ENCODE measurements around the gene KLF15. TPM values are rescaled to one million over a fixed set of nuclear protein-coding genes. Genes with fewer than 3 reads are reported as not detected.

The KLF15 gene
- total and polyA plus RNA-seq, 9 donors, result 13.4 to 83.3 (median 40.0) TPM

DNA sequence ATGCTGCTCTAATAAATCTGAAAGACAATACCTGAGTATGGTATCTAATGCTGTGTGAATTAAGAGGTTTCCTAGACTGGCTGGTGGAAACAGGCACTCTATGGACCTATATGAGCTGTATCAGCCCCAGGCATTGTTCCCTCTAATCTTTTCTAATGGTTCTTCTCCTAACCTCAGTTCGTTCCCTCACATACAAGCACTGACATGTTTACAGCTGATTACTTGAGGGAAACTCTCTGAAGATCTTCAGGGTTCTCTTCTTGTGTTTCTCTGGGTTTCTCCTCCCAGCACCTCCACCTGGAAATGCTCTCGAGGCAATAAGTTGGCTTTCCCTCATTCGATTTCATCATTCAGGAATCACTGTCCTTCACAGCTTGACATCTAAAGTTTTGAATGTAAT, 52.9 kb downstream of the KLF15 start:
- no peak for TF ChIP-seq EP300 (IDR thresholded peaks at IDR 0.05)
- TF ChIP-seq, protein P1, sequence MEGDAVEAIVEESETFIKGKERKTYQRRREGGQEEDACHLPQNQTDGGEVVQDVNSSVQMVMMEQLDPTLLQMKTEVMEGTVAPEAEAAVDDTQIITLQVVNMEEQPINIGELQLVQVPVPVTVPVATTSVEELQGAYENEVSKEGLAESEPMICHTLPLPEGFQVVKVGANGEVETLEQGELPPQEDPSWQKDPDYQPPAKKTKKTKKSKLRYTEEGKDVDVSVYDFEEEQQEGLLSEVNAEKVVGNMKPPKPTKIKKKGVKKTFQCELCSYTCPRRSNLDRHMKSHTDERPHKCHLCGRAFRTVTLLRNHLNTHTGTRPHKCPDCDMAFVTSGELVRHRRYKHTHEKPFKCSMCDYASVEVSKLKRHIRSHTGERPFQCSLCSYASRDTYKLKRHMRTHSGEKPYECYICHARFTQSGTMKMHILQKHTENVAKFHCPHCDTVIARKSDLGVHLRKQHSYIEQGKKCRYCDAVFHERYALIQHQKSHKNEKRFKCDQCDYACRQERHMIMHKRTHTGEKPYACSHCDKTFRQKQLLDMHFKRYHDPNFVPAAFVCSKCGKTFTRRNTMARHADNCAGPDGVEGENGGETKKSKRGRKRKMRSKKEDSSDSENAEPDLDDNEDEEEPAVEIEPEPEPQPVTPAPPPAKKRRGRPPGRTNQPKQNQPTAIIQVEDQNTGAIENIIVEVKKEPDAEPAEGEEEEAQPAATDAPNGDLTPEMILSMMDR (IDR thresholded peaks at IDR 0.05), result no peak
- TF ChIP-seq POLR2A (IDR thresholded peaks at IDR 0.05), result no peak
- no peaks in the 10 kb centered on the region for H3K36me3 ChIP-seq
- 89 to 96% (median 92%) methylated on average over 3 of the region's 3 CpGs for WGBS, 3 donors
- H3K4me1 ChIP-seq (ENCODE audit: insufficient read depth), result peaks cover 5% of the 10 kb centered on the region
- no peaks in the 10 kb centered on the region for H3K27me3 ChIP-seq
- no peaks in the 10 kb centered on the region for H3K9me3 ChIP-seq
- no peak overlapping the region for H3K27ac ChIP-seq
- no peak for DNase-seq
- no peak overlapping the region for H3K4me3 ChIP-seq
- intact Hi-C loops (cut with DNase I), result no loop called here

DNA sequence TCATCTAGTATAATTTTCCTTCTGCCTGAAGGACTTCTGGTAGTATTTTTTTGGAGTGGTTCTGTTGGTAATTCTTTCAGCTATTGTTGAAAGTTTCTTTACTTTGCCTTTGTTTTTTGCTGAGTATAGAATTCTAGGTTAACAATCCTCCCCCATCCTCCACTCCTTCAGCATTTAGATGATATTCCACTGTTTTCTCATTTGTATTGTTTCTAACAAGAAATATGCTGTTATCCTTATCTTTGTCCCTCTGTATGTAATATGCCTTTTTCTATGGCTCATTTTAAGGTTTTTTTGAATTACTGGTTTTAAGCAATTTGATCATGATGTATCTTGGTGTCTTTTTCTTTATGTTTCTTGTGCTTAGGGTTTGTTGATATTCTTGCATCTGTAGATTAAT, 53.9 kb downstream of the KLF15 start:
- Histone ChIP-seq H3K27me3 (no peaks in the 10 kb centered on the region), H3K9me3 (no peaks in the 10 kb centered on the region), H3K4me3 (no peak overlapping the region), H3K27ac (no peak overlapping the region), H3K4me1 (ENCODE audit: insufficient read depth) (peaks cover 5% of the 10 kb centered on the region), H3K36me3 (no peaks in the 10 kb centered on the region)
- TF ChIP-seq EP300 (IDR thresholded peaks at IDR 0.05) (no peak), POLR2A (IDR thresholded peaks at IDR 0.05) (no peak)
- TF ChIP-seq, protein P1 (IDR thresholded peaks at IDR 0.05), result no peak
- intact Hi-C loops (cut with DNase I), result no loop called here
- DNase-seq, result no peak

DNA sequence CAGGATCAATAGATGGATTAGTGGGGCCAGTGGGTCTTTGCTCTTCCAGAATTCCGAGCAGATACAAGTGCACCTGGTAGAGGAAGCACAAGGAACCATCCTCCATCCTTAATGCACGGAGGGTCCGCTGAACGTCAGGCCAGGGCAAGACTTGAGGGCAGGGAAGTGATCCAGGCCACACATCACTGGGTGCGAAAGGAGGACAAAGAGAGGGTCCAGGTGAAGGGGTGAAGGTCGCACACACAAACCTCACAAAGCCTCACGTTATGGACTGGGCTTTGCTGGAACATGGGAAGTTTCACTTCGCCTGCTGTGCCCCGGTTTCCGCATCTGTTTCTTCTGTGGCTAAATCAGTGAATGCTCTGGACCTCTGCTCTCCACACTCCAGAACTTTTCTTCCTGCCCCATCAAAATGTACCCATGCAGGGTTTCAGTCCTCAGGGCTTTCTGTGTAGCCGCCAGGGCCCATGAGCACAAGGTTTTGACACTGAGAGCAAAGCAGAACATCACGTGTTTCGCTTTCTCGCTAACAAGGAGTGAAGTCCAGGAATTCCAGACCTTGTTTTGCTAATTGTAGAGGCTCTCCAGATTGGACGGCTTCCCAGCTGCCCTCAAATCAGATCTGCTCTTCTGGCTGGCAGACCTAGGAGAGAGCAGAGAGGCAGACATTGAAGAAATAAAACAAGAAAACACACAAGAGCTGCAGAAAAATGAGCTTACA, 56.3 kb downstream of the KLF15 start:
- peak in 4 of 5 donors; percentile 51 to 77 (median 62) for DNase-seq
- Histone ChIP-seq H3K27ac (no peak overlapping the region), H3K9me3 (no peaks in the 10 kb centered on the region), H3K36me3 (no peaks in the 10 kb centered on the region), H3K4me1 (ENCODE audit: insufficient read depth) (peaks cover 5% of the 10 kb centered on the region), H3K27me3 (no peaks in the 10 kb centered on the region), H3K4me3 (no peak overlapping the region)
- 68 to 75% (median 74%) methylated on average over 15 of the region's 15 CpGs for WGBS, 3 donors
- intact Hi-C loops (cut with DNase I), result no loop called here
- TF ChIP-seq EP300 (IDR thresholded peaks at IDR 0.05) (no peak), POLR2A (IDR thresholded peaks at IDR 0.05) (no peak)
- TF ChIP-seq, protein P1 (IDR thresholded peaks at IDR 0.05), result no peak

DNA sequence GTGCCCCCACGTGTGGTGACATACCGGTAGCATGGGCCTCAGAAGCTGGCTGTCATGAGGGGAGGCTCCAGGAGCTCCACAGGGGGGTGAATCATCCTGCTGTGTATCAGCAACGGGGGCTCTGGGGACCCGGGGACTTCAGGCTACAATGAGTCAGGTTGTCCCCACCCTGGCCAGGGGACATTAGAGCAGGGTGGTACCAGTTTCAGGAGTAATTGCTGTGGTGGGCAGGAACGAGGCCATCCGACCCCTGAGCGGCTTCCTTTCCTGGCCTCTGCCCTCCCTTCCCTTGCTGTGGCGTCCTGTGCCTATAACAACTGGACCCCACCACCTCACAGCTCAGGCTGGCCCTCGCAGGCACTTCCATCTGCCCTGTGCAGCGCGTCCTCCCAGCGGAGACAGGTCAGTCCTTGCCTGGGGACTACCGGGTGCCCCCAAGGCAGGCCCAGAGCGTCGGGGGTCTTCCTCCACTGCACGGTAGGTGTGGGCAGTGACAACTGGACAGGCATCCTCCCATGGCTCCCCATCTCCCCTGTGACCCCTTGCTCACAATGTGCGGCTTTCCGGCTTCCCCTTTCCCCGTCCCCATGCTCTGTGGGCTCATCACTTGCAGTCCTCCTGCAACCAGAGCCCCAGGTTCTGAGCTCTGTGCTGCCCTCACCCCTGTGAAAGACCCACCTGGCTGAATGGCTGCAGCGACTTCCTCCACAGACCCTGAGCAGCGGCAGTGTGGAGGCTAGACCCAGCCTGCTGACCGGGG, 57.0 kb downstream of the KLF15 start:
- Histone ChIP-seq H3K4me1 (ENCODE audit: insufficient read depth) (peaks cover 5% of the 10 kb centered on the region), H3K36me3 (no peaks in the 10 kb centered on the region), H3K9me3 (no peaks in the 10 kb centered on the region), H3K27ac (no peak overlapping the region), H3K27me3 (no peaks in the 10 kb centered on the region), H3K4me3 (no peak overlapping the region)
- 94 to 96% (median 96%) methylated on average over 17 to 22 of the region's 22 CpGs for WGBS, 3 donors
- DNase-seq, result no peak
- TF ChIP-seq, protein P1 (IDR thresholded peaks at IDR 0.05), result no peak
- TF ChIP-seq EP300 (IDR thresholded peaks at IDR 0.05) (no peak), POLR2A (IDR thresholded peaks at IDR 0.05) (no peak)
- intact Hi-C loops (cut with DNase I), result no loop called here

All from ovary (tissue), 9 donors.